LNCAP (cell line): ENCODE data around the gene LMAN2.

Experiments used
- TF ChIP-seq, protein P1 (sequence below): fragments of 450-650 bp; IDR thresholded peaks from 2 replicates; pipeline ENCODE4 v1.5.1; 2017; ENCODE audit warnings: mild to moderate bottlenecking

Gene LMAN2

DNA sequence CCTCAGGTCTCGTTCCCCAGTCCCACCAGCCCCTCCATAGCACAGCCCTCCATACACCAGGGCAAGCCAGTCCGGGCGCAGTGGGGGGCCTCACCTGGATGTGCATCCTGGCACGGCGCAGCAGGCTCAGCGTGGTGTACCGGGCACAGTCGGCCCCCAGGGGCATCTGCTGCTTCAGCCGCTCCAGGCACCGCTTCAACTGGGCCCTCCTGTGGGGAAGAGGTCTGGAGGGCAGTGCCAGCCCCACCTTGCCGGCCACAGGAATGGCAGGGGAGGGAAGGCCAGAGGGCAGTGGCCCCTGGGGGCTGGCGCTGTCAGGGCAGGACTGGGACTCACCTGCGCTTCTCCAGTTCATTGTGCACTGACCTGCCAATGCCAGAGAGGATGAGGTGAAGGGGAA, 41.1 kb downstream of the LMAN2 start:
- TF ChIP-seq, protein P1, sequence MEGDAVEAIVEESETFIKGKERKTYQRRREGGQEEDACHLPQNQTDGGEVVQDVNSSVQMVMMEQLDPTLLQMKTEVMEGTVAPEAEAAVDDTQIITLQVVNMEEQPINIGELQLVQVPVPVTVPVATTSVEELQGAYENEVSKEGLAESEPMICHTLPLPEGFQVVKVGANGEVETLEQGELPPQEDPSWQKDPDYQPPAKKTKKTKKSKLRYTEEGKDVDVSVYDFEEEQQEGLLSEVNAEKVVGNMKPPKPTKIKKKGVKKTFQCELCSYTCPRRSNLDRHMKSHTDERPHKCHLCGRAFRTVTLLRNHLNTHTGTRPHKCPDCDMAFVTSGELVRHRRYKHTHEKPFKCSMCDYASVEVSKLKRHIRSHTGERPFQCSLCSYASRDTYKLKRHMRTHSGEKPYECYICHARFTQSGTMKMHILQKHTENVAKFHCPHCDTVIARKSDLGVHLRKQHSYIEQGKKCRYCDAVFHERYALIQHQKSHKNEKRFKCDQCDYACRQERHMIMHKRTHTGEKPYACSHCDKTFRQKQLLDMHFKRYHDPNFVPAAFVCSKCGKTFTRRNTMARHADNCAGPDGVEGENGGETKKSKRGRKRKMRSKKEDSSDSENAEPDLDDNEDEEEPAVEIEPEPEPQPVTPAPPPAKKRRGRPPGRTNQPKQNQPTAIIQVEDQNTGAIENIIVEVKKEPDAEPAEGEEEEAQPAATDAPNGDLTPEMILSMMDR = no peak

DNA sequence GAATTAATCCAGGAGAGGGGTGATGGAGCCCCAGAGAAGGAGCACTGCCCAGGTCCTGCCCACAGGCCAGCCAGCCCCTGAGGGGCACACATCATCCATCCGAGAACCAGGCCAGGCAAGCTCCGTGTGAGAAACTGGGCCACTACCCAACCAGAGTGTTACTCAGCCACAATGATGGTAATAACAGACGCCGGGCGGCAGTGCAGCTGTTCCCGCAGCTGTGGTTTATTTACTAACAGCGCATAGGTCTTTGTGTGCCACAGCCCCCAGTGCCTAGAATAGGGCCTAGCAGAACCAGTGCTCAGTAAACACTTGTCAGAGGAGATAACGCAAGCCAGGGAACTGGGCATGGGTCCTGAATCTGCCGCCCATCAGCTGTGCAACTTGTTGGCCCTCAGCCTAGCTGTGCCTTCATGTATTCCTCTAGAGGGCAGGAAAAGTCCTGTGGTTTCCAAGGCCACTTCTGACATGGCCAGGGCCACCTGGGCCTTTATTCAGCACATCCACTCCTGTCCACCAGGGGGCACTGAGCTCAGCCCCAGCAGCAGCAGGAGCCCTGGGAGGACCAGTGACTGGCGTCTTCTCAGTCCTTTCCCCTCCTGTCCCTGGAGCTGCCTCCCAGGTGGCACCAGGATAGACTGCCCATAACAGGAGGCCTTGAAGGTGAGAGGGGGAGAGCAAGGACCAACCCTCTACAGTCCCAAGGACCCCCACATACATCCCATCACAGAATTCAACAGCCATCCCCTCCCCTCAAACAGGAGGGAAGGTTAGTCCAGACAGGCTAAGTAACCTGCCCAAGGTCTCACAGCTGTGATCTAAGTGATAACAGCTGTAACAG, 41.9 kb downstream of the LMAN2 start:
- TF ChIP-seq, protein P1 = peak; percentile 91

DNA sequence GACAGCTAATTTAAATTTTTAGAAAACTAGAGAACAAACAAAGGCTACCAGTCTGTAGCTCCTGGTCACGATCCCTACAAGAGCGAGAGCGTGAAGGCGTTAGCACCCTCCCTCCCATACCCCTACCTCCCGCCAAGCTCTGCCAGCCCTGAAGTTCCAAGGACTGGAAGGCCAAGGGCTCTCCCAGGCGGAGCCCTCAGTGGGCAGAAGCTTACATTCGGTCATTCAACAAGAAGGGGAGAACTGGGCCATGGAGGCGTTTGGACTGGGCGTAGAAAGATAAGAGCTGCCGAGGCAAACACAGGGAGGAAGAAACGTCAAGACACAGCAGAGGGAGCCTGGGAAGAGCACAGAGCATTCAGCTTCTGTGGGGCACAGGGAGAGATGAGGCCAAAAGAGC, 42.7 kb downstream of the LMAN2 start:
- TF ChIP-seq, protein P1 = no peak

DNA sequence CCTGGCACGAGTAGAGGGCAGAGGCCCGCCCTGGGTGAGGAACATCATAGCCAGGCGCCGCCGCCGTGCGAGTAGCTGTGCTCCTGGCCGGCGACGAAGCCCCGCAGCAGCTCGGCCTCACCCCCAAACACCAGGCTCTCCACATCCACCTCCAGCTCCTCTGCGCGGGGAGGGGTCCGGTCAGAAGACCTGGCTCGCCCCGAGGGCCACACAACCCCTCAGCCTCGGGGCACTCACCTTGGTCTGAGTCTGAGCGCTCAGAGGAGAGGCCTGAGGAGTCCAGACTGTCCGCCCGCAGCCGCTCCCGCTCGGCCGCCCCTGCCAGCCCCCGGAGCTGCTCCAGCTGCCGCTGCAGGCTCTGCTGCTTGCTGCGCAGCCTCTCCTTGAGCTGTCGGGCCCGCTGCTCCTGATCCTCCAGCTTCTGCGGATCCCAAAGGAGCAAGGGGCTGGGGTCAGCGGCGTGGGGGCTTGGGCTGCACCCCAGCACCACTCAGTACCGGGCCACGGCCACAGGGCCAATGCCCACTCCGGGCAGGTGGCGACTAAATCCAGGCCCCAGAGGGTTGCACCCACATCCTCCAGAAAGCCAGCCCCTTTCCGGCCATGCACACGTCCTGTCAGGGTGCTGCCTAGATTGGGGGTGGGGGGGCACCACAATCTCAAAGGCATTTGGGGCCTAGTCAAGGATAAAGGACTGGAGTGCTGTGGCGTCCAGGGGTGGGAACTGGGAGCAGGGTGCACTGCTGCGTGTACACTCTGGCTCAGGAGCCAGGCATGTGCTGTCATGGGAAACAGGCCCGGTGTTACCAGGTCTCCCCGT, 43.7 kb downstream of the LMAN2 start:
- TF ChIP-seq, protein P1 = no peak

DNA sequence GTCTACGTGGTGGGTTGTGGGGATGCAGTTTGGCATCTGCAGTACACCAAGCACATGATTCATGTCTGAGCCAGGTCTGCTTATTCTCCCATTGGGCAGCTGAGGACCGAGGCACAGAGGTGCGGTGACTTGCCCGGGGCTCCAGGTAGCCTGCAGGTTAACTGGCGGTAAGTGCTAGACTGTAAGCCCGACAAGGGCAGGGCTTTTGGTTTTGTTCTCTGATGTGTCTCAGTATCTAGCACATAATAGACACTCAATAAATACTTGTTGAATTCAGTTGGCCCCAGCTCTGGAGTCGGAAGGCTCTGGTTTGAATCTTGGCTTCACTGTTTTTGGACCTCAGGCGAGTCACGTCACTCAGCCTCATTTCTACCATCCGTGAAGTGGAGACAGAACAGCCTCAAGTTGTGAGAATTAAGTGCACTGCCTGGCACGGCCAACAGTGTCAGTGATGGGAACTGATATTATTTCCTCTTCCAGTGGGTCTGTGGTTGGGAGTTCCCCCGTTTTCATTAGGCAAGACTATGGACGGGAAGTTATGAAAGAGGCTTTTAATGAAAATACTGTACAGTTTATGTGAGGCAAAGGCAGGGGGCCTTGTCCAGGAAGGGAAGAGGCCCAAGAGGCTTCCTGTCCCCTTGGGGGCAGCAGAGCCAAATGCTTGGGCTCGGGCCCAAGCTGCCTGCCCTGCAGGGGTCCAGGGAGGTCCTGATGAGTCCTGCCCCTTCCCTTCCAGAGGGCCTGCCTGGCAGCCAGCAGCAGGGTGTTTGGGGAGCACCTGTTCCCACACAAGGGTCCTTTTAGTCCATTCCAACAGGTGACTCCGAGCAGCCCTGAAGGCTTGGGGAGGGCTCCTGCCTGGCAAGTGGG, 44.6 kb downstream of the LMAN2 start:
- TF ChIP-seq, protein P1 = no peak

DNA sequence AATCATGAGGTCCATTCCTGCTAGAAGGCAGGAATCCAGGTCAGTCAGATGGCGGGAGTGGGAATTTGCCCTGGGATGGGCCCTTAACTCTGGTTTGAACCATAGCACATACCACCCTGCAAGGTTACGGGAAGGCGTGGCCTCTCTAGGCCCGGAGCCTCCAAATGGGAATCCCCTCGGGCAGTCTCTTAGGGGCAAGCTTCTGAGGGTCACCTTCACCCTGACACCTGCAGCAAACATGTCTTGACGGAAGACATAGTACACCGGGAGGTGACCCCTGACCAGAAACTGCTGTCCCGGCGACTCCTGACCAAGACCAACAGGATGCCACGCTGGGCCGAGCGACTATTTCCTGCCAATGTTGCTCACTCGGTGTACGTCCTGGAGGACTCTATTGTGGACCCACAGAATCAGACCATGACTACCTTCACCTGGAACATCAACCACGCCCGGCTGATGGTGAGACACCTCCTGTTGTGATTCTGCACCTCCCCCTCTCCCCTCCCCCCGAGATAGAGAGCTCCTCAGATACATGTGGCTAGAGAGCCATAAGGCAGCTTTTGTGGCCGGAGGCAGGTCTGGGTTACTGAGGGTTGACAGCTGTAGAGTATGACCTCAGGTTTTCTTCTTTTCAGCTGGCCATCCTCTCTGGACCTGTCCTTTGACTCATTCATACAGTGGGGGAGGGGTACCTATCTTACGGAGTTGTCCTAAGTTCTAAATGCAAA, 46.9 kb downstream of the LMAN2 start:
- TF ChIP-seq, protein P1 = no peak
